DOHH2 (cell line): ENCODE results near the gene FOSL2.

Experiments used
- EZH2phosphoT487 ChIP-seq: fragments of 200-600 bp; sonication (generic); IDR thresholded peaks from 2 replicates; pipeline ENCODE4 v1.6.1; 2017; ENCODE audit warnings: borderline replicate concordance, mild to moderate bottlenecking, antibody characterized with exemption, low read length, moderate library complexity, mixed read lengths
- TF ChIP-seq, protein P1 (sequence below): fragments of 200-600 bp; sonication (generic); IDR thresholded peaks from one replicate; pipeline ENCODE4 v1.5.1; 2014; ENCODE audit warnings: antibody characterized with exemption, mild to moderate bottlenecking, low read depth, low read length; ENCODE audit not compliant: poor library complexity, severe bottlenecking

DNA sequence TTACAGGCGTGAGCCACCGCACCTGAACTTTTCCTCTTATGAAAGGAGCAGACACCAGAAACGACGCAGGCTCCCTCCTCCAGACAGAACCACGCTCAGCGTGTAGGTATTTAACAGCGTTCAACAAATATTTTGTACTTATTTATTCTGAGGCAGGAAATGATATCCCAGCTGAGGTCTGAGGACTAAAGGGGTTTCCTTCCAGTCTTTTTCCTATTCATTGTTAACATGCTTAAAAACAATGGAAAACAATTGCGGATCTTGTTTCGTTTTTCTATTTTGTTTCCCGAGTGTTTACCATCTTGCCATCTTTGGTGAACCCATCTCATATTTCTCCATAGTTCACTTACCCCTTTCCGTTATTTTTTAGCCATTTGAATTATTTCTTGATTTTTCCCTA lies 43.7 kb upstream of the FOSL2 start:
- TF ChIP-seq, protein P1, sequence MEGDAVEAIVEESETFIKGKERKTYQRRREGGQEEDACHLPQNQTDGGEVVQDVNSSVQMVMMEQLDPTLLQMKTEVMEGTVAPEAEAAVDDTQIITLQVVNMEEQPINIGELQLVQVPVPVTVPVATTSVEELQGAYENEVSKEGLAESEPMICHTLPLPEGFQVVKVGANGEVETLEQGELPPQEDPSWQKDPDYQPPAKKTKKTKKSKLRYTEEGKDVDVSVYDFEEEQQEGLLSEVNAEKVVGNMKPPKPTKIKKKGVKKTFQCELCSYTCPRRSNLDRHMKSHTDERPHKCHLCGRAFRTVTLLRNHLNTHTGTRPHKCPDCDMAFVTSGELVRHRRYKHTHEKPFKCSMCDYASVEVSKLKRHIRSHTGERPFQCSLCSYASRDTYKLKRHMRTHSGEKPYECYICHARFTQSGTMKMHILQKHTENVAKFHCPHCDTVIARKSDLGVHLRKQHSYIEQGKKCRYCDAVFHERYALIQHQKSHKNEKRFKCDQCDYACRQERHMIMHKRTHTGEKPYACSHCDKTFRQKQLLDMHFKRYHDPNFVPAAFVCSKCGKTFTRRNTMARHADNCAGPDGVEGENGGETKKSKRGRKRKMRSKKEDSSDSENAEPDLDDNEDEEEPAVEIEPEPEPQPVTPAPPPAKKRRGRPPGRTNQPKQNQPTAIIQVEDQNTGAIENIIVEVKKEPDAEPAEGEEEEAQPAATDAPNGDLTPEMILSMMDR = no peak
- TF ChIP-seq EZH2phosphoT487 = no peak
